GM18909 (cell line): ENCODE data around the gene SFXN4.
A peak's percentile ranks its signal among the peaks of the same experiment; 100 is the strongest.

Experiments used
- ATAC-seq: cut with Tn5 transposase; IDR thresholded peaks from one replicate; pipeline ENCODE4 v1.9.1; 2021; ENCODE audit warnings: mild to moderate bottlenecking; ENCODE audit not compliant: unreplicated experiment, poor library complexity

Gene SFXN4

GRCh38 chr10:119165171-119166117 is at the start of gene SFXN4:
Gene SFXN4, minus strand, starts transcription at chr10:119165714. Its CDS starts 67 bp downstream, at chr10:119165647.
- peak; percentile 90 for ATAC-seq

GRCh38 chr10:119211625-119212441 is 46.3 kb upstream of the SFXN4 start:
- no peak for ATAC-seq

GRCh38 chr10:119211176-119211575 is 45.7 kb upstream of the SFXN4 start:
- ATAC-seq, result no peak

- ATAC-seq, result no peak
Measured at GRCh38 chr10:119210633-119211032, 45.1 kb upstream of the SFXN4 start.

GRCh38 chr10:119209736-119210355 is 44.3 kb upstream of the SFXN4 start:
- ATAC-seq, result no peak

- no peak for ATAC-seq
Measured at GRCh38 chr10:119209035-119209735, 43.7 kb upstream of the SFXN4 start.

GRCh38 chr10:119208553-119208940 is 43.0 kb upstream of the SFXN4 start:
- no peak for ATAC-seq

GRCh38 chr10:119207713-119208552 is 42.4 kb upstream of the SFXN4 start:
- ATAC-seq, result peak; percentile 17

GRCh38 chr10:119207366-119207666 is 41.8 kb upstream of the SFXN4 start, which contains the start of gene GRK5:
Gene GRK5, plus strand, starts transcription at chr10:119207571. Its CDS starts 347 bp downstream, at chr10:119207918.
- peak; percentile 79 for ATAC-seq

GRCh38 chr10:119206603-119207365 is 41.3 kb upstream of the SFXN4 start:
- ATAC-seq, result peak; percentile 57

GRCh38 chr10:119205894-119206602 is 40.5 kb upstream of the SFXN4 start:
- peak; percentile 27 for ATAC-seq

- no peak for ATAC-seq
Measured at GRCh38 chr10:119203006-119203405, 37.5 kb upstream of the SFXN4 start.

GRCh38 chr10:119201233-119201632 is 35.7 kb upstream of the SFXN4 start:
- no peak for ATAC-seq

GRCh38 chr10:119199231-119199992 is 33.9 kb upstream of the SFXN4 start:
- peak; percentile 62 for ATAC-seq

- no peak for ATAC-seq
Measured at GRCh38 chr10:119198438-119198837, 32.9 kb upstream of the SFXN4 start.

GRCh38 chr10:119197921-119198320 is 32.4 kb upstream of the SFXN4 start:
- ATAC-seq, result no peak

GRCh38 chr10:119191881-119192280 is 26.4 kb upstream of the SFXN4 start:
- ATAC-seq, result no peak
